ENCODE results near the gene SLC30A2. TPM values are rescaled to one million over a fixed set of nuclear protein-coding genes. Genes with fewer than 3 reads are reported as not detected.

Gene SLC30A2
- total and polyA plus RNA-seq, 9 of the 15 experiments (the other 6 are each of a cell fraction or from before 2014, with no cell fraction given): 0.01 to 0.18 (median 0.06) TPM; not detected in 3

DNA sequence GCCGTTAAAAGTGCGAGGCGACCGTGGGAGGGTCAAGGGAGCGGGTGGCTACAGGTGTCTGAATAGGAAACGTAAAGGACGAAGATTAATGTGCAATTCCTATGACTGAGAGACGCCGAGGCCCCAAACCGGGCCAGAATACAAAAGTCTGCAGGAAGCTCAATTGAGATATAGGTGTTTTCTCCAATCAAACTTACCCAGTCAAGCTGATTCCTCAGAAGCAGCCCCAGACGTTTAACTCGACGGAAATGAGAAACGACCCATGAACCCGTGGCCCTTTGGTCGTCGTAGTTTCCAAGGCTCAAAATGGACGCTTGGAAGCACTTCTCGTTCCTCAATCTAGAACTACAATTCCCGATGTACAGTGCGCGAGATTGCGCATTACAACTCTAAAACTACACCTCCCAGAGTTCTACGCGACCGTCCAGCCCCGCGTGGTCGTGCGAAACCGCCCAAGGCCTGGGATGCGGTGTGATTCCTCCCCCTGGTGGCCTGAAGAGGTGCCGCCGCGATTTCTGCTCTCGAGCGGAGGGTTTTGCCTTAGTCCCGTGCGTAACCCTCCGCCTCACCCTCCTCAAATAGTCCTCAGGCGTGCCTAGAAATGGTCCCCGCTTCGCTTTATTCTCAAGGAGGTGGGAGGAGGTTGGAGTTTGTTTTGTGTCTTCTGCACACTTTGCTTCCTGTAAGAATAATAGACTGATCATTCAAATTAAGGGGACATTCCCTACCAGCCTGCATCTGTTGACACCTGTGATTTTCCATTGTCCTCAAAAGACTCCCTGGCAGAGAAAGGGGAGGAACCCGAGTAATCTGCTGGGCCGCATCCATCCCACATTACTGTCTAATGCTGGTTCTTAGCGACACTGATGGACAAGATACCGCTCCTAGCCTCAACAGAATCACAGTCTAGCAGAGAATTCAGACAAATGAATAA, 47.8 kb downstream of the SLC30A2 start, which contains the start of gene PAFAH2 (continued):
- TF ChIP-seq BDP1 (IDR thresholded peaks at IDR 0.05; ENCODE audit: insufficient read depth, insufficient read length): no peak
- peak; percentile 60; the same call in 1 of the 2 replicates for TF ChIP-seq PTBP1 (IDR thresholded peaks at IDR 0.05; ENCODE audit: low read depth, low read length)
- TF ChIP-seq SIN3B (IDR thresholded peaks at IDR 0.05; ENCODE audit: low read depth): peak; percentile 57; the same call in 1 of the 2 replicates
- TF ChIP-seq ZNF174 (CRISPR knock-in tag; IDR thresholded peaks at IDR 0.05): no peak
- no peak for TF ChIP-seq PPARD (CRISPR knock-in tag; IDR thresholded peaks at IDR 0.05)
- TF ChIP-seq TRIM24 (IDR thresholded peaks at IDR 0.05): peak; percentile 67 to 83; a peak in 3 of 4 replicates
- TF ChIP-seq TAF7 (tag; IDR thresholded peaks at IDR 0.05): peak; percentile 92
- TF ChIP-seq SMC3 (conservative IDR thresholded peaks at IDR 0.05; ENCODE audit: insufficient read depth, low read depth, low read length): peak; percentile 100
- no peak for TF ChIP-seq ZNF224 (CRISPR knock-in tag; IDR thresholded peaks at IDR 0.05)
- TF ChIP-seq TCF7L2 (IDR thresholded peaks at IDR 0.05; ENCODE audit: low read depth, low read length): 0 out of 2 replicates have a peak, but pooled peaks have one; percentile 24
- no peak for TF ChIP-seq ZNF785 (CRISPR knock-in tag; IDR thresholded peaks at IDR 0.05)
- peak; percentile 89 for TF ChIP-seq ZFX (CRISPR knock-in tag; IDR thresholded peaks at IDR 0.05)
- TF ChIP-seq, protein P1, sequence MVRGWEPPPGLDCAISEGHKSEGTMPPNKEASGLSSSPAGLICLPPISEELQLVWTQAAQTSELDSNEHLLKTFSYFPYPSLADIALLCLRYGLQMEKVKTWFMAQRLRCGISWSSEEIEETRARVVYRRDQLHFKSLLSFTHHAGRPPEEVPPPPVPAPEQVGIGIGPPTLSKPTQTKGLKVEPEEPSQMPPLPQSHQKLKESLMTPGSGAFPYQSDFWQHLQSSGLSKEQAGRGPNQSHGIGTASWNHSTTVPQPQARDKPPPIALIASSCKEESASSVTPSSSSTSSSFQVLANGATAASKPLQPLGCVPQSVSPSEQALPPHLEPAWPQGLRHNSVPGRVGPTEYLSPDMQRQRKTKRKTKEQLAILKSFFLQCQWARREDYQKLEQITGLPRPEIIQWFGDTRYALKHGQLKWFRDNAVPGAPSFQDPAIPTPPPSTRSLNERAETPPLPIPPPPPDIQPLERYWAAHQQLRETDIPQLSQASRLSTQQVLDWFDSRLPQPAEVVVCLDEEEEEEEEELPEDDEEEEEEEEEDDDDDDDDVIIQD (CRISPR knock-in tag; IDR thresholded peaks at IDR 0.05): no peak
- no peak for TF ChIP-seq ZNF586 (CRISPR knock-in tag; conservative IDR thresholded peaks at IDR 0.05)
- TF ChIP-seq ZNF444 (CRISPR knock-in tag; IDR thresholded peaks at IDR 0.05): no peak
- no peak; the same call in 1 of the 2 replicates for TF ChIP-seq CBX5 (IDR thresholded peaks at IDR 0.05; ENCODE audit: borderline replicate concordance, low read depth)
- TF ChIP-seq, protein P2, sequence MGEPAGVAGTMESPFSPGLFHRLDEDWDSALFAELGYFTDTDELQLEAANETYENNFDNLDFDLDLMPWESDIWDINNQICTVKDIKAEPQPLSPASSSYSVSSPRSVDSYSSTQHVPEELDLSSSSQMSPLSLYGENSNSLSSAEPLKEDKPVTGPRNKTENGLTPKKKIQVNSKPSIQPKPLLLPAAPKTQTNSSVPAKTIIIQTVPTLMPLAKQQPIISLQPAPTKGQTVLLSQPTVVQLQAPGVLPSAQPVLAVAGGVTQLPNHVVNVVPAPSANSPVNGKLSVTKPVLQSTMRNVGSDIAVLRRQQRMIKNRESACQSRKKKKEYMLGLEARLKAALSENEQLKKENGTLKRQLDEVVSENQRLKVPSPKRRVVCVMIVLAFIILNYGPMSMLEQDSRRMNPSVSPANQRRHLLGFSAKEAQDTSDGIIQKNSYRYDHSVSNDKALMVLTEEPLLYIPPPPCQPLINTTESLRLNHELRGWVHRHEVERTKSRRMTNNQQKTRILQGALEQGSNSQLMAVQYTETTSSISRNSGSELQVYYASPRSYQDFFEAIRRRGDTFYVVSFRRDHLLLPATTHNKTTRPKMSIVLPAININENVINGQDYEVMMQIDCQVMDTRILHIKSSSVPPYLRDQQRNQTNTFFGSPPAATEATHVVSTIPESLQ (CRISPR knock-in tag; IDR thresholded peaks at IDR 0.05): no peak
- peak; percentile 64 for TF ChIP-seq EGR1 (conservative IDR thresholded peaks at IDR 0.05)
- TF ChIP-seq, protein P3, sequence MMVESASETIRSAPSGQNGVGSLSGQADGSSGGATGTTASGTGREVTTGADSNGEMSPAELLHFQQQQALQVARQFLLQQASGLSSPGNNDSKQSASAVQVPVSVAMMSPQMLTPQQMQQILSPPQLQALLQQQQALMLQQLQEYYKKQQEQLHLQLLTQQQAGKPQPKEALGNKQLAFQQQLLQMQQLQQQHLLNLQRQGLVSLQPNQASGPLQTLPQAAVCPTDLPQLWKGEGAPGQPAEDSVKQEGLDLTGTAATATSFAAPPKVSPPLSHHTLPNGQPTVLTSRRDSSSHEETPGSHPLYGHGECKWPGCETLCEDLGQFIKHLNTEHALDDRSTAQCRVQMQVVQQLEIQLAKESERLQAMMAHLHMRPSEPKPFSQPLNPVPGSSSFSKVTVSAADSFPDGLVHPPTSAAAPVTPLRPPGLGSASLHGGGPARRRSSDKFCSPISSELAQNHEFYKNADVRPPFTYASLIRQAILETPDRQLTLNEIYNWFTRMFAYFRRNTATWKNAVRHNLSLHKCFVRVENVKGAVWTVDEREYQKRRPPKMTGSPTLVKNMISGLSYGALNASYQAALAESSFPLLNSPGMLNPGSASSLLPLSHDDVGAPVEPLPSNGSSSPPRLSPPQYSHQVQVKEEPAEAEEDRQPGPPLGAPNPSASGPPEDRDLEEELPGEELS (CRISPR knock-in tag; IDR thresholded peaks at IDR 0.05; ENCODE audit: borderline replicate concordance): no peak
- TF ChIP-seq HDAC8 (tag; IDR thresholded peaks at IDR 0.05): peak; percentile 80; the same call in 1 of the 2 replicates
- no peak for TF ChIP-seq NR4A1 (CRISPR knock-in tag; IDR thresholded peaks at IDR 0.05)
- peak; percentile 96 for TF ChIP-seq NR4A1 (tag; IDR thresholded peaks at IDR 0.05)
- no peak for TF ChIP-seq ZNF830 (CRISPR knock-in tag; IDR thresholded peaks at IDR 0.05)
